NCI-H1105 (cell line): ENCODE data around the gene IL17RD.

Experiments used
- DNase-seq: peaks from one replicate; lab custom pipeline; 2025; lab: John Stamatoyannopoulos, UW

IL17RD gene

DNA sequence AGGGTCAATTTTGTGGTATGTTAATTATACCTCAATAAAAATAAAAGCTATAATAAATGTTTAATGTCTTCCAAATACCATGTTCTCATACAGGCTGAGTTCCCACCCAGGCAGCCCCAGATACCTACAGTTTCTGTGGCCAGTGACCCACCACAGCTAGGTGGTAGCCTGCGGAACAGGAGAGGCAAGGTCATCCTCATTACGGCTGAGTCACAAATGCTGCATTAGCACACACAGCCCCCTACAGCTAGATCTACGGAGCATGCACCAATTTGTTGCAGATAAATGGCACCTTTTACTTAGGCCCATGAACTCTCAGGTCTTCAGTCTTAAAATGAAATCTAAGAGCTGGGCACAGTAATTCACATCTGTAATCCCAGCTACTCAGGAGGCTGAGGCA is 99.6 kb downstream of the IL17RD start:
- no peak for DNase-seq

DNA sequence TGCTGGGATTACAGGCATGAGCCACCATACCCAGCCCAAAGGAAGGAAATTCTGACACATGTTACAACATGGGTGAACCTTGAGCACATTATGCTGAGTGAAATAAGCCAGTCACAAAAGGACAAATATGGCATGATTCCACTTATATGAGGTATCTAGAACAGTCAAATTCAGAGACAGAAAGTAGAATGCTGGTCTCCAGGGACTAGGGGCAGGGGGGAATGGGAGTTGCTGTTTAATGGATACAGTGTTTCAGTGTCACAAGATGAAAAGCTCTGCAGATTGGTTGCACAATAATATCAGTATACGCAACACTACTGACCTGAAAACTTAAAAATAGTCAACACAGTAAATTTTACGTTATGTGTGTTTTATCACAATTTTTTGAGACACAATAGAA is 100.6 kb downstream of the IL17RD start:
- no peak for DNase-seq

DNA sequence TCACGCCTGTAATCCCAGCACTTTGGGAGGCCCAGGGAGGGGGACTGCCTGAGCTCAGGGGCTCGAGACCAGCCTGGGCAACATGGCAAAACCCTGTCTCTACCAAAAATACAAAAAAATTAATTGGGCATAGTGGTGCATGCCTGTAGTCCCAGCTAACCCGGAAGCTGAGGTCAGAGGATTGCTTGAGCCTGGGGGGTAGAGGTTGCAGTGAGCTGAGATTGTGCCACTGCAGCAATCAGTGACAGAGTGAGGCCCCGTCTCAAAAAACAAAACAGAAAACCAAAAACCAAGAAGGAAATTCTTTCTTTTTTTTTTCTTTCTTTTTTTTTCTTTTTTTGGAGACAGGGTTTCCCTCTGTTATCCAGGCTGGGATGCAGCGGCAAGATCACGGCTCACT is 101.2 kb downstream of the IL17RD start:
- DNase-seq: no peak

DNA sequence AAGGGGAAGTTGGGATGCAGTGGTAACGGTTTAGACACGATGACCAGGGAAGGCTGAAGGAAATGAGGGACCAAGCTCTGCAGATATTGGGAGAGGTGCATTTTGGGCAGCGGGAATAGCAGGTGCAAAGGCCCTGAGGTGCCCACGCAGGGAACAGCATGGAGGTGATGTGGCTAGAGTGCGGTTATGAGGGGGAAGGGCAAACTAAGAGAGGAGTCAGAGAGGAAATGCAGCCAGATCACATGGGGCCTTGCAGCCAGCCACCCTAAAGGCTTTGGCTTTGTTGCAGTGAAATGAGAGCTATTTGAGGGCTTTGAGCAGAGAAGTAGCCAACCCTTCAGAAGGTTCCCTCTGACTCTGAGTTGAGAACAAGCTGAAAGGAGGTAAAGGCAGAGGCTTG is 102.1 kb downstream of the IL17RD start:
- DNase-seq: no peak

DNA sequence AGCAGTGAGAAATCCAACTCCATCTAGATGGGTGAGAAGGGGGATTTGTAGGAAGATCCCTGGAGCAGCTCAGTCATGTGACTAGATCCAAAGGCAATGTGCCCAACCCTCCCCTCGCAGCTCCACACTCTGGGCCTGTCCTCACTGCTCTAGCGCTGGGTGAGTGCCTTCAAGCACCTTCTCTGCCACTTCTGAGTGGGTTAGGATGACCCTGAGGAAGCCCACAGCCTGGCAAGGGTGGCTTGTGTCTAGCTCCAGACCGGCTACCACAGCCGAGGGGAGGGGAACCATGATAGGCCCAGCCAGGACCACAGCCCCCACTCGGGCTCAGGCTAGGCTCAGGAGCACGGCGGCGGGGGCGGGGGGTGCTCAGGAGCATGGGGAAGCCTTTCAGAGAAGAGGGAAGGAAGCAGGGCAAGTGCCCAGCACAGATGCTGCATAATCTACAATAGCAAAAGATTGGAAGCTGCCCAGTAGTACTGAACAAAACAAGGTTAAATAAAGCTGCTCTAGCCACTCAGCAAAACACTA is 103.0 kb downstream of the IL17RD start:
- DNase-seq: no peak

DNA sequence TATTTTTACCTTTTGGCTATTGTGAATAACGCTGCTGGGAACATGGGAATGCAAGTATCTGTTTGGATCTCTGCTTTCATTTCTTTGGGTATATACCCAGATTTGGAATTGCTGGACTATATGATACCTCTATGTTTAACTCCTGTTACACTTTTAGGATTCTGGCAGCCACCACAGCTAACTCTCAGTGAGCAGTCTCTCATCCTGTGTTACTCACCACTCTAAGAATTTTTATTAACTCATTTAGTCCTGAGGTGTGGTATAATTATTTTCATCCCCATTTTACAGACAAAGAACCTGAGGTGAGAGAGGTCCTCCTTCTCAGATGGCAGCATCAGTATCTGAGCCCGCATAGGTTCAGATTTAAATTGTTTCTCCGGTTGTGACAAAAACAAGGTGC is 103.6 kb downstream of the IL17RD start:
- no peak for DNase-seq

DNA sequence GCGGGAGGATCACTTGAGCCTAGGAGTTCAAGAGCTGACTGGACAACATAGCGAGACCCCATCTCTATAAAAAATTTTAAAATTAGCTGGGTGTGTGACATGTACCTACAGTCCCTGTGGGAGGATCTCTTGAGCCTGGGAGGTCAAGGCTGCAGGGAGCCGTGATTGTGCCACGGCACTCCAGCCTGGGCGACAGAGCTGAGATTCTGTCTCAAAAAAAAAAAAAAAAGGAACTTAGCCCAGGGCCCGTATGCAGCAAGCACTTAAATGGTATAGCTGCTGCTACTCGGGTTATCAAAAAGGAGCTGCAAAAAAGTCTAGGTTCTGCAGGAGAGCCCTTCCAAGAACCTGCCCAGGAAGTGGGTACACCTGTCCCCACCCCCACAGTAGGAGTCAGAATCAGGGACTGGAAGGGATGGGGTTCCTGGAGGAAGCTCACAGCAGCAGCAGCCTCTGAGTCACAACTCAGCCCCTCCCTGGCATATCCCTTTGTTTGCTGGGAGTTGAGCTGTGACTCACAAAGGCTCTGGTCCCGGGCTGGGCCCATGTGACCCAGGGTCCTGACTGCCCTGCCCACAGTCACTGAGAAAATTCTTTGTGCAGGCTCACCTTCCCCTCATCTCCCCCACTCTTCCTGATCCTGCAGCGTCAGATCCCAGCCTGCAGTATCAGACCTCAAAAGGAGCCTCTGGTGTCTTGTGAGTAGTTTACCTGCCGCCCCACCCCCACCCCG is 104.9 kb downstream of the IL17RD start, which contains the start of gene SPATA12:
SPATA12 (plus strand) TSS at position 576 of the 733 bp plus-strand sequence. CDS start 13,031 bp downstream, outside the sequence.
- DNase-seq: no peak

DNA sequence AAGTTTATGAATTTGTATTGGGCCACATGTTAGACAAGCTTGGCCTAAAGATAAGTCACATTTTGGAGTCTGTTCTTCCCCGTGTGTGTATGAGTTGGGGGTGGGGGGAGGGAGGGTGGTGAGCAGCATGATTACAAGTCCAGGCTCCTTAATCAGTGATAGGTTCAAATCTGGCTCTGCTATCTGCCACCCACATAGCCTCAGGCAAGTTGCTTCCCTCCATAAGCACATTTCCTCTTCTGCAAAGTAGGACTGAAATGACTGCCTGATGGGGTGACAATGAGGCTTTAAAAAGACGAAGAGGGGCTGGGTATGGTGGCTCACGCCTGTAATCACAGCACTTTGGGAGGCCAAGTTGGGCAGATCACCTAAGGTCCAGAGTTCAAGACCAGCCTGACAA is 105.7 kb downstream of the IL17RD start:
- DNase-seq: no peak

DNA sequence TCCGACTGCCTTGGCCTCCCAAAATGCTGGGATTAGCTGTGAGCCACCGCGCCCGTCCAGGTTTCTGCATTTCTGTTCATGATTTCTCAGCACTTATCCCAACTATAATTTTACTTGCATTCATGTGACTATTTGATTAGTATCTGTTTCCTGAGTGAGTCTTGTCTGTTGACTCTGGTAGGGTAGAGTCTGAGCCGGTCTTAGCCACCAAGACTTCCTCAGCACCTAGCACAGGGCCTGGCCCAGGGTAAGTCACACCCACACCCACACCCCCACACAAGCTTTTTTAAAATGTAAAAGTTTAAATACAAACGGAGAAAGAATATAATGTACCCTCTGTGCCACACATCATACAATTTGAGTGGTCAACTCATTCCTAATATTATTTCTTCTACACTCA is 107.8 kb downstream of the IL17RD start:
- no peak for DNase-seq

DNA sequence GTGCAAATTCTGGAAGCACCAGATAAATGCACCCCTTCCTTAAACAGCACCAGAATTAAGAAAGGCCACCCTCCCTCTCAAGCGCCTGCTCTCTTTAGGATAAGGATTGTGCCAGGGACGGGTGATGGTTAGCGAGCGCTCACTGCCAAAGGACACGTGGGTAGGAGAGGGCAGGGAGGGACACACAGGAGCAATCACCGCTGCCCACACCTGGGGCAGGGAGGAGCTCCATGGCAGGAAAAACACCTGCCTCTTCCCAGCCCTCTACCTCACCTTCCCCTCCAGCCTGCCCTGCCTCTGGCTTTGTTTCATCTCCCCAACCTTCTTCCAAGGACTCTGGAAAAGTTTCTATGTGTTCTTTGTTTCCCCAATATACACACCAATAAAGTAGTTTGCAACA is 112.0 kb downstream of the IL17RD start:
- no peak for DNase-seq

DNA sequence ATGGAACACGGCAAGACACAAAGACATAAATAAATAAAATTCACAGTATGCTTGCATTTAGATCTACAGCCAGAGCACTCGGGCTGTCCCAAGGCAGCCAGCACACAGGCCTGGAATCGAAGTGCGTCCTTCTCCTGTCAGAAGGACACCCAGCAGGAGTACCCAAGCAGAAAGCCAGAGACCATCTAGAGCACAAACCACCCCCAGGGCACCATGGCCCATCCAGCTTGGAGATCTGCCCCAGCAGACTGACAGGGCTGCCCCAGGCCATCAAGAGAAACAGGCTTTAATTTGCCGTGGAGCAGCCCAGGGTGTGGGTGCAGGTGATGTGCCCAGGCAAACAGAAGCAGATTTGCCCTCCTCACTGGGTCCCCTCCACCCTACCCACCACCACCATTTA is 112.5 kb downstream of the IL17RD start:
- no peak for DNase-seq

DNA sequence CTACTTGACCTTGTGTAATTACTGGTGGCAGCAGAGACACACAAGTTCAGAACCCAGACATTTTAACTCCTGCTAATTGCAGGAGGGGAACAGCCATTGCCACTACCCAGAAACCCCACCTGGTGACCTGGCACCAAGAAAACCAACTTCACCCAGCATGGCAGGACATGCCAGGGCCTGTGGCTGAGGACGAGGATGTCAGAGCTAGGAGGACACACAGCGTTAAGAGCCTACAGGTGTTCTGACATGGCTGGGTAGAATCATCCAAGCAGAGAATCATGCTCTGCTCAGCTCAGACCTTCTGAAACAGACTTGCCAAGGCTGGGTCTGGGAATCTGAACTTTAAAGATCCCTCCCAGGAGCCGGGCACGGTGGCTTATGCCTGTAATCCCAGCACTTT is 116.4 kb downstream of the IL17RD start:
- peak; percentile 52 for DNase-seq

DNA sequence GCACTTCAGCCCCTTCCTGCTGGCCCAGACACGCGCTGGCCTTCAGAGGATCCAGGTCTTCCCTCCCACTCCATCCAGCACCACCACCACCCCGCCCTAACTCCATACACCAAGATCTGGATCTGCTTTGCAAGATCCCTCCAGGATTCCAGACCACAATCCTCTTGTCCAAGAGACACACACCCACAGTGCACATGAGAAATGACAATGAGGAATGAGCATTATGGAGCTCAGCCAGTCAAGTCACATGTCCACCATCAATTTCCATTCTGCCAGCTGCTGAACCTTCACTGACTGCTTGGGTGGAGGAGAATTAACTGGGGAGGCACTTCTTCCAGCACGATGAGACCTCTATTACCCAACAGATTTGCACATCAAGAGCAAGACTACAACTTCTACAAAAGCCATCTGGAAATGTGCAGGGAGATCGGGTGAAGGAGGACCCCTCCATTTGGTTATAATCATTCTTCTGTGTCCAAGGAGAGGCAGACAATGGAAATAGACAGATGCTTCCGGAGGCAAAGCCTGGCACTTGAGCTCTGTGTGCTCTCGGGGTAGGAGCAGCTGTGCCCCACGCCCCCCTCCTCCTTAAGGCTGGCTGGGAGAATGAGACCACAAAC is 117.0 kb downstream of the IL17RD start:
- peak; percentile 45 for DNase-seq

DNA sequence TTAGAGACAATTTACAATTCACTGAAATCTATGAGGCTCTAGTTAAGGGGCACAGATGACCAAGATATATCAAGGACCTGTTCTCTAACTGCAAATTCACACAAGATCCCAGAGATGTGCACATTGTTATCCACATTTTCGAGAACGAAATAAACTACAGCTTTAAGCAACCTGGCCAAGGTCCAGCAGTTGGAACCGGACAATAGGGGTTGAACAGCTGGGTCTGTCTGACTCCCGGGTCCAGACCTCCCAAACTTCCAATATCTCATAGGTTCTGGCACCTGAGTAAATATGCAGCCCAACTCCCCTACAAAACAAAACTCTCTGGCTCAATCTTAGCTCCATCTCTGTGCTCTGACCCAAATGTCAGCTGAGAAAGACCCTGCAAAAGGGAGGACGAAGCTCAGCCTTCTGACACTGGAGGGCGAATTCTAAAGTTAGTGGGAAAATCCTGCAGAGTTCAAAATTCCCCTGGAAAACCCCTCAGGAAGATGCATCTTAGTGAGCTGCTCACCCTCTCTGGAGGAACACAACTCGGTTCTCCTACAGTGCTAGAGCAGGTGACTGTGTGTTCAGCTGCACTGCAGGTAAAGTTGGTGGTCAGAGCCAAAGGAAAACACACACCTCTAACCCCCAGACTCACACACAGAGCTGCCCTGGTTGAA is 118.9 kb downstream of the IL17RD start:
- DNase-seq: no peak

DNA sequence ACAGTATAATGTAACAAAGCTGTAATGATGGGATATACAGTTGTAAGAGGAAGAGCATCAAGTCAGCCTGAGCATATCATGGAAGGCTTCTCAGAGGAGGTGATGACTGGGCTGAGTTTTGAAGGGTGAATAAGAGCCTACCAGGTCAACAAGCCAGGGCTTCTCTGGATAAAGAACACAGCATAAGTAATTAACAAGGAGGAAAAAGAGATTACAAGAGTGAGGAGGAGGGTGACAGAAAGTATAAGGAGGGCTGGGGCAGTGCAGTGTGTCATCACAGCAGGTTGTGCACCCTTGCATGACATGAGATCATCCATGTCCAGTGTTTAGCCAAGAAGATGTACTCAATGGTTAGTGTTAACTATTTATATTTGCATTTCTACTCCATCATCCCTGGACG is 121.6 kb downstream of the IL17RD start:
- no peak for DNase-seq

DNA sequence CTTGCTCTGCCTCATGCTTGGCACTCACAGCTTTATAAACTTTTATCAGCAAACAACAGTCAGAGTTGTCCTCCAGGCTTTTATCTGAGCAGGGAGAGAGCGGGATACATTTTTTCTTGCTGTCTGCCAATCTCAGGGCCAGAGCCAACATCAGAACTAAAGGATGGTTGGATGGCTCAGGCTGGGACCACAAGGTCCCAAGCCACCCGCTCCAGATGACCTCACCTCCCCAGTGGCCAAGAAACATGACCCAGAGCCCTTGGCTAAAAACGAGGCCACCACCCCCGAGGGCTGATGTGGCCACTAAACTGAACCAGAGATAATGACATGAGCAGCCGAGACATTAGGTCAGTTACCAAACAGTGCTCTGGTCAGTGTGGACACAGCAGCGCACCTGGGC is 123.5 kb downstream of the IL17RD start:
- no peak for DNase-seq
